Mesenchymal stem cell (in vitro differentiated cells and primary cell): ENCODE measurements around the gene BPI.

ENCODE experiments used
- DNase-seq: peaks from one replicate; pipeline ENCODE4 v3.0.0-alpha.2; 2013
- H2AFZ ChIP-seq: one replicate; pipeline ENCODE4 v1.6.1; 2013; ENCODE audit warnings: low read depth, mild to moderate bottlenecking, control low read depth, inconsistent platforms, low read length, moderate library complexity
- H2AK5ac ChIP-seq: 2 replicates; pipeline ENCODE4 v1.6.1; 2013; ENCODE audit warnings: low read length, moderate library complexity, mild to moderate bottlenecking, inconsistent platforms; ENCODE audit not compliant: severe bottlenecking
- H2BK120ac ChIP-seq: one replicate; pipeline ENCODE4 v1.6.1; 2013; ENCODE audit warnings: low read depth, mild to moderate bottlenecking, inconsistent platforms, low read length, moderate library complexity
- H2BK12ac ChIP-seq, 2 experiments: one replicate each; pipeline ENCODE4 v1.6.1; 2013; ENCODE audit warnings: inconsistent platforms in 2 of 2, low read length in 2 of 2, mild to moderate bottlenecking in 2 of 2, moderate library complexity in 2 of 2, control low read depth in 1 of 2
- H2BK15ac ChIP-seq: one replicate; pipeline ENCODE4 v1.6.1; 2013; ENCODE audit warnings: mild to moderate bottlenecking, low read depth, inconsistent platforms; ENCODE audit not compliant: poor library complexity, severe bottlenecking
- H2BK5ac ChIP-seq: 2 replicates; pipeline ENCODE4 v1.6.1; 2013; ENCODE audit warnings: low read depth, mild to moderate bottlenecking, low read length, control low read depth, inconsistent platforms; ENCODE audit not compliant: poor library complexity, severe bottlenecking
- H3K14ac ChIP-seq, 2 experiments: one replicate each; pipeline ENCODE4 v1.6.1; 2013; ENCODE audit warnings: inconsistent platforms in 2 of 2, low read length in 2 of 2, control low read depth in 1 of 2, mild to moderate bottlenecking in 1 of 2, moderate library complexity in 1 of 2
- H3K18ac ChIP-seq, 2 experiments: one replicate each; pipeline ENCODE4 v1.6.1; 2013; ENCODE audit warnings: inconsistent platforms in 2 of 2, low read length in 2 of 2, control low read depth in 1 of 2, low read depth in 1 of 2, mild to moderate bottlenecking in 1 of 2
- H3K23ac ChIP-seq, 2 experiments: one replicate each; pipeline ENCODE4 v1.6.1; 2013; ENCODE audit warnings: inconsistent platforms in 2 of 2, low read length in 2 of 2, mild to moderate bottlenecking in 2 of 2, moderate library complexity in 2 of 2, control low read depth in 1 of 2
- H3K27ac ChIP-seq: 2 replicates; pipeline ENCODE4 v1.5.1; 2013; ENCODE audit warnings: mild to moderate bottlenecking, moderate library complexity, low read length, control low read depth, inconsistent platforms; ENCODE audit not compliant: poor library complexity, severe bottlenecking
- H3K27me3 ChIP-seq, 2 experiments: 2 replicates each; pipeline versions ENCODE4 v1.6.1 to v1.7.0; 2013; ENCODE audit warnings: low read length in 2 of 2, mild to moderate bottlenecking in 2 of 2, moderate library complexity in 2 of 2, control low read depth in 1 of 2, inconsistent platforms in 1 of 2; ENCODE audit not compliant: control insufficient read depth in 1 of 2, insufficient read depth in 1 of 2
- H3K36me3 ChIP-seq, 2 experiments: 2 replicates each; pipeline versions ENCODE4 v1.6.1 to v1.7.0; 2013; ENCODE audit warnings: low read length in 2 of 2, control low read depth in 1 of 2, inconsistent platforms in 1 of 2, low read depth in 1 of 2, mild to moderate bottlenecking in 1 of 2; ENCODE audit not compliant: insufficient read depth in 2 of 2, control insufficient read depth in 1 of 2
- H3K4ac ChIP-seq, 2 experiments: one replicate each; pipeline ENCODE4 v1.6.1; 2013; ENCODE audit warnings: inconsistent platforms in 2 of 2, low read length in 2 of 2, mild to moderate bottlenecking in 2 of 2, moderate library complexity in 2 of 2, control low read depth in 1 of 2, low read depth in 1 of 2
- H3K4me1 ChIP-seq: 2 replicates; pipeline ENCODE4 v1.6.1; 2013; ENCODE audit warnings: low read depth, low read length, control low read depth; ENCODE audit not compliant: control insufficient read depth, insufficient read depth
- H3K4me2 ChIP-seq: 2 replicates; pipeline ENCODE4 v1.6.1; 2013; ENCODE audit warnings: low read length, mild to moderate bottlenecking, inconsistent platforms; ENCODE audit not compliant: poor library complexity, severe bottlenecking
- H3K4me3 ChIP-seq, 2 experiments: 2 replicates each; pipeline versions ENCODE4 v1.5.1 to v1.7.0; 2013; ENCODE audit warnings: low read length in 2 of 2, mild to moderate bottlenecking in 2 of 2, control low read depth in 1 of 2, low read depth in 1 of 2; ENCODE audit not compliant: insufficient read depth in 1 of 2
- H3K79me1 ChIP-seq: replicated peaks from 2 replicates; pipeline ENCODE4 v1.6.1; 2013; ENCODE audit warnings: mild to moderate bottlenecking, control low read depth, low read length, inconsistent platforms; ENCODE audit not compliant: poor library complexity, severe bottlenecking
- H3K9ac ChIP-seq: 2 replicates; pipeline ENCODE4 v1.7.0; 2013; ENCODE audit warnings: mild to moderate bottlenecking, low read length, moderate library complexity
- H3K9me3 ChIP-seq: 2 replicates; pipeline ENCODE4 v1.7.0; 2013; ENCODE audit warnings: mild to moderate bottlenecking, low read length; ENCODE audit not compliant: control insufficient read depth
- H4K8ac ChIP-seq: one replicate; pipeline ENCODE4 v1.6.1; 2013; ENCODE audit warnings: inconsistent platforms, mild to moderate bottlenecking, low read length, moderate library complexity
- H4K91ac ChIP-seq: one replicate; pipeline ENCODE4 v1.6.1; 2013; ENCODE audit warnings: mild to moderate bottlenecking, low read length, inconsistent platforms
- WGBS: methylation state at CpG from one replicate; pipeline ENCODE4 v1.1.7; 2013; ENCODE audit warnings: mixed read lengths; 5-methylcytosine and 5-hydroxymethylcytosine counted together

BPI gene

GRCh38 chr20:38326309-38326708, 22.4 kb downstream of the BPI start:
- 83% methylated on average over 7 of the region's 7 CpGs for WGBS
- H2BK15ac ChIP-seq: no peak overlapping the region
- no peak overlapping the region for H4K8ac ChIP-seq
- DNase-seq: no peak
- H2BK5ac ChIP-seq: no peak overlapping the region
- H2BK120ac ChIP-seq: no peak overlapping the region
- no peak overlapping the region for H3K9ac ChIP-seq
- no peak overlapping the region for H3K18ac ChIP-seq
- no peak overlapping the region for H3K27ac ChIP-seq
- no peak overlapping the region for H3K4me3 ChIP-seq
- peaks cover 41 to 57% of the 10 kb centered on the region in 2 experiments for H3K27me3 ChIP-seq
- no peaks in the 10 kb centered on the region for H3K9me3 ChIP-seq
- no peak overlapping the region for H2AK5ac ChIP-seq
- H3K4me2 ChIP-seq: no peak overlapping the region
- no peaks in the 10 kb centered on the region for H3K4me1 ChIP-seq
- H3K4ac ChIP-seq: no peak overlapping the region
- H4K91ac ChIP-seq: no peak overlapping the region
- no peak overlapping the region for H3K23ac ChIP-seq
- H3K36me3 ChIP-seq: no peaks in the 10 kb centered on the region
- no peak overlapping the region for H3K14ac ChIP-seq
- H2AFZ ChIP-seq: no peak overlapping the region
- no peaks in the 10 kb centered on the region for H3K79me1 ChIP-seq
- no peak overlapping the region for H2BK12ac ChIP-seq

GRCh38 chr20:38330638-38331037, 26.7 kb downstream of the BPI start:
- Histone ChIP-seq H3K23ac (no peak overlapping the region), H2BK15ac (no peak overlapping the region)
- WGBS: 60% methylated on average over 3 of the region's 3 CpGs

GRCh38 chr20:38331245-38331644, 27.3 kb downstream of the BPI start:
- no peak overlapping the region for H2BK15ac ChIP-seq
- no peak overlapping the region for H3K14ac ChIP-seq
- H4K8ac ChIP-seq: no peak overlapping the region
- H3K27ac ChIP-seq: no peak overlapping the region
- DNase-seq: no peak
- no peak overlapping the region for H2BK12ac ChIP-seq
- H2AK5ac ChIP-seq: no peak overlapping the region
- H3K9me3 ChIP-seq: no peaks in the 10 kb centered on the region
- no peak overlapping the region for H2BK5ac ChIP-seq
- H3K9ac ChIP-seq: no peak overlapping the region
- H3K18ac ChIP-seq: no peak overlapping the region
- no peak overlapping the region for H3K4me2 ChIP-seq
- H3K36me3 ChIP-seq: no peaks in the 10 kb centered on the region
- H4K91ac ChIP-seq: no peak overlapping the region
- no peak overlapping the region for H3K23ac ChIP-seq
- H2BK120ac ChIP-seq: no peak overlapping the region
- no peaks in the 10 kb centered on the region for H3K79me1 ChIP-seq
- H2AFZ ChIP-seq: no peak overlapping the region
- H3K4me3 ChIP-seq: no peak overlapping the region
- H3K4me1 ChIP-seq: no peaks in the 10 kb centered on the region
- peaks cover 59 to 63% of the 10 kb centered on the region in 2 experiments for H3K27me3 ChIP-seq
- H3K4ac ChIP-seq: no peak overlapping the region

More at GRCh38 chr20:38330638-38331037, 26.7 kb downstream of the BPI start:
- Histone ChIP-seq H4K8ac (no peak overlapping the region), H2AFZ (no peak overlapping the region), H2BK12ac (no peak overlapping the region), H3K27me3 (peaks cover 55 to 63% of the 10 kb centered on the region in 2 experiments), H3K27ac (no peak overlapping the region), H3K9ac (no peak overlapping the region), H3K4me3 (no peak overlapping the region), H2BK120ac (no peak overlapping the region), H3K36me3 (no peaks in the 10 kb centered on the region), H4K91ac (no peak overlapping the region), H2AK5ac (no peak overlapping the region), H3K14ac (peak overlapping the region in 1 of 2 experiments; percentile 6), H3K4me2 (no peak overlapping the region), H2BK5ac (no peak overlapping the region), H3K9me3 (no peaks in the 10 kb centered on the region), H3K4me1 (no peaks in the 10 kb centered on the region), H3K4ac (no peak overlapping the region), H3K18ac (no peak overlapping the region), H3K79me1 (no peaks in the 10 kb centered on the region)
- no peak for DNase-seq

- H3K27me3 ChIP-seq: peaks cover 65 to 67% of the 10 kb centered on the region in 2 experiments
- DNase-seq: no peak
- no peaks in the 10 kb centered on the region for H3K9me3 ChIP-seq
- H3K4me3 ChIP-seq: no peak overlapping the region
- no peak overlapping the region for H2BK120ac ChIP-seq
- H3K36me3 ChIP-seq: no peaks in the 10 kb centered on the region
- no peak overlapping the region for H2BK15ac ChIP-seq
- H3K23ac ChIP-seq: no peak overlapping the region
- no peak overlapping the region for H3K27ac ChIP-seq
- H3K18ac ChIP-seq: no peak overlapping the region
- WGBS: 85% methylated on average over 8 of the region's 8 CpGs
- no peak overlapping the region for H2AFZ ChIP-seq
- no peak overlapping the region for H4K91ac ChIP-seq
- H2BK12ac ChIP-seq: no peak overlapping the region
- no peaks in the 10 kb centered on the region for H3K4me1 ChIP-seq
- no peak overlapping the region for H2BK5ac ChIP-seq
- no peaks in the 10 kb centered on the region for H3K79me1 ChIP-seq
- no peak overlapping the region for H2AK5ac ChIP-seq
- H3K4ac ChIP-seq: no peak overlapping the region
- H3K14ac ChIP-seq: peak overlapping the region in 1 of 2 experiments; percentile 59
- H3K9ac ChIP-seq: no peak overlapping the region
- no peak overlapping the region for H4K8ac ChIP-seq
- H3K4me2 ChIP-seq: no peak overlapping the region
Measured at GRCh38 chr20:38331814-38332213, 27.9 kb downstream of the BPI start.
